ENCODE data around the gene RETN.

GRCh38 chr19:7657131-7657751 is 11.6 kb upstream of the RETN start:
- TF ChIP-seq CTCF (IDR thresholded peaks at IDR 0.05) (no peak), POLR2A (IDR thresholded peaks at IDR 0.05) (no peak)
